ENCODE results near the gene TMEM248. TPM values are rescaled to one million over a fixed set of nuclear protein-coding genes. Genes with fewer than 3 reads are reported as not detected.
"Not testable (repeated sequence)": the region's sequence is repeated elsewhere in the genome, so short reads cannot be mapped to it uniquely, and the experiment has no call there.

Gene TMEM248
- total and polyA plus RNA-seq, 9 donors = 51.5 to 64.7 (median 54.2) TPM

DNA sequence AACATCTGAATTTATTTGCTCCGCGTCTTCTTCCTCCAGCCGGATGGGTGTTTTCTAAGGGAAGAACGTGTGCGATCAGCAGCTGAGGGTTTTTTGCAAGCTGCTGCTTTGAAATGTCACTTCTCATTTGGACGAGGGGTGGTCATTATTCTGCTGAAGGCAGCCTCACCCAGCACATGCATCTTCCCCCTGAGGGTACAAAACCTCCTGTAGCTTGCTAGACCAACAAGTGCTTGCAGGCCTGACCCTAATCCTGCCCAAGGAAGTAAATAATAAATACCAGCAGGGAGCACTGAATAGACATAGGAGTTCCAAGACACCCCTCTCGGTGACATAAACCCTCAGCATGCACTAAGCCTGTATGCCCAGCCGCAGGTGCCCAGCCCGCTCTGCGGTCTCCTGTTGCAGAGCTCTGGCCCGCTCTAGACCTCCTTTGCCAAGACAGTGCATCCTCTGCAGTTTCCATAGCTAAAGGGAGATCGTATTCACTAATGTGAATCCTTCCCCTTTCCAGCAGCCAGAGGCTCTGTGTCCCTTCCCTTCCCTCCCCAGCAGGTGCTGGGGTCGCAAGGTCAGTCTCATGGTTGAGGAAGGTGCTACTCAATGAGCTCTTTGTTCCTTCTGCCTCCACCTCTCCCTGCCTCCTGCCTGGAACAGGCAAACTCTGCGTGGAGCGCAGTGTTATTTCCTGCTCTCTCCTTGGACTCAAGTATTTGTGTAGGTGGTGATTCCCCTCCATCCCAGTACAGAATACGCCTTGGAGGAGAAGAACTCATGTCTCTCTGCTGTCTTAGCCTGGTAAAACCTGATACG, 37.7 kb downstream of the TMEM248 start:
- Histone ChIP-seq H3K9me3 (replicated peaks; ENCODE audit: control insufficient read depth, low read depth, low read length) (no peaks in the 10 kb centered on the region), H3K36me3 (ENCODE audit: control insufficient read depth, insufficient read depth, low read length) (peaks cover 51% of the 10 kb centered on the region), H3K4me1 (ENCODE audit: control insufficient read depth, insufficient read depth, low read length) (peaks cover 3% of the 10 kb centered on the region), H3K27ac (ENCODE audit: low read length) (no peak overlapping the region), H3K27me3 (ENCODE audit: control insufficient read depth, insufficient read depth, low read length) (no peaks in the 10 kb centered on the region), H3K4me3 (ENCODE audit: low read length) (no peak overlapping the region)
- DNase-seq = no peak
- WGBS (ENCODE audit: insufficient coverage) = 83% methylated on average over 13 of the region's 17 CpGs

GRCh38 chr7:66960192-66960591, 39.2 kb downstream of the TMEM248 start:
- Histone ChIP-seq H3K4me3 (ENCODE audit: low read length) (no peak overlapping the region), H3K27ac (ENCODE audit: low read length) (no peak overlapping the region), H3K9me3 (replicated peaks; ENCODE audit: control insufficient read depth, low read depth, low read length) (no peaks in the 10 kb centered on the region), H3K36me3 (ENCODE audit: control insufficient read depth, insufficient read depth, low read length) (peaks cover 41% of the 10 kb centered on the region), H3K27me3 (ENCODE audit: control insufficient read depth, insufficient read depth, low read length) (no peaks in the 10 kb centered on the region), H3K4me1 (ENCODE audit: control insufficient read depth, insufficient read depth, low read length) (peaks cover 3% of the 10 kb centered on the region)
- WGBS (ENCODE audit: insufficient coverage) = 97% methylated on average over 4 of the region's 4 CpGs
- no peak for DNase-seq

DNA sequence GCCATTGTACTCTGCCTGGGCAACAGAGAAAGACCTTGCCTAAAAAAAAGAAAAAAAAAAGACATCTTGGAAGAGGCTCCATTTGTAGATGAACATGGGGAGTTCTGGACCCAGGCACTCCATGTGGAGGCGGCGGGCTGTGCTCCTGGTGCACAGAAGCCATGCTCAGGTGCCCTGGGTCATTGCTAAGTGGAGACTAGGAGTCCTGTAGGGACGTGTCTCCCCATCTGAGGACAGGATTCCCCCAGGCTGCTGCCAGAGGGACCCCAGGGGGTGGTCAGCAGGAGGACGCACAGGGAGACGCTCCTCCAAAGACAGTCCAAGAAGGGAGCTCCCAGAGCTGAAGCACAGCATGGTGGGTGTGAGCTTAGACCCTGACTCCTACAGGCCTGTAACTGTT, 40.1 kb downstream of the TMEM248 start:
- Histone ChIP-seq H3K27me3 (ENCODE audit: control insufficient read depth, insufficient read depth, low read length) (no peaks in the 10 kb centered on the region), H3K9me3 (replicated peaks; ENCODE audit: control insufficient read depth, low read depth, low read length) (no peaks in the 10 kb centered on the region), H3K27ac (ENCODE audit: low read length) (no peak overlapping the region), H3K4me3 (ENCODE audit: low read length) (no peak overlapping the region), H3K36me3 (ENCODE audit: control insufficient read depth, insufficient read depth, low read length) (peaks cover 34% of the 10 kb centered on the region), H3K4me1 (ENCODE audit: control insufficient read depth, insufficient read depth, low read length) (peaks cover 3% of the 10 kb centered on the region)
- DNase-seq = no peak
- 96% methylated on average over 5 of the region's 5 CpGs for WGBS (ENCODE audit: insufficient coverage)

GRCh38 chr7:66964411-66964810, 43.4 kb downstream of the TMEM248 start:
- no peaks in the 10 kb centered on the region for H3K27me3 ChIP-seq (ENCODE audit: control insufficient read depth, insufficient read depth, low read length)
- no peak overlapping the region for H3K4me3 ChIP-seq (ENCODE audit: low read length)
- H3K27ac ChIP-seq (ENCODE audit: low read length) = no peak overlapping the region
- no peaks in the 10 kb centered on the region for H3K9me3 ChIP-seq (replicated peaks; ENCODE audit: control insufficient read depth, low read depth, low read length)
- peak; percentile 9 for DNase-seq
- no peaks in the 10 kb centered on the region for H3K4me1 ChIP-seq (ENCODE audit: control insufficient read depth, insufficient read depth, low read length)
- 0% methylated on average over 1 of the region's 4 CpGs for WGBS (ENCODE audit: insufficient coverage)
- H3K36me3 ChIP-seq (ENCODE audit: control insufficient read depth, insufficient read depth, low read length) = peaks cover 11% of the 10 kb centered on the region

DNA sequence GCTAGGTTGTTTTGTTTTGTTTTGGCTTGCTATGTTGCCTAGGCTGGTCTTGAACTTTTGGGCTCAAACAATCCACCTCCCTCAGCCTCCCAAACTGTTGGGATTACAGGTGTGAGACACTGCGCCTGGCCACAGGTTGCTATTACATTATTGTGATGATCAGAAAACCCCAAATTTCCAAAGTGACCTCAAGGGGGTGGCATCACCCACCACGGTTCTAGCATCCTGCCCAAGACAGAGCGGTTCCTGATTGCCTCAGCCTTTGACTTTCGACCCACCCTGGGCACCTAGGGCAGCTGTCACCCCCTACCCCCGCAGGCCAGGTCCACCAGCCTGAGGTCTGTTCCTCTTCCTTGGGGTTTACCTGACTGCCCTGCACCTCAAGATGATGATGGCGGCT, 46.0 kb downstream of the TMEM248 start:
- Histone ChIP-seq H3K27me3 (ENCODE audit: control insufficient read depth, insufficient read depth, low read length) (no peaks in the 10 kb centered on the region), H3K9me3 (replicated peaks; ENCODE audit: control insufficient read depth, low read depth, low read length) (no peaks in the 10 kb centered on the region), H3K4me3 (ENCODE audit: low read length) (no peak overlapping the region), H3K4me1 (ENCODE audit: control insufficient read depth, insufficient read depth, low read length) (no peaks in the 10 kb centered on the region), H3K36me3 (ENCODE audit: control insufficient read depth, insufficient read depth, low read length) (no peaks in the 10 kb centered on the region), H3K27ac (ENCODE audit: low read length) (no peak overlapping the region)
- WGBS (ENCODE audit: insufficient coverage) = 79% methylated on average over 3 of the region's 6 CpGs
- no peak for DNase-seq

- H3K4me3 ChIP-seq (ENCODE audit: low read length); H3K4me1 ChIP-seq (ENCODE audit: control insufficient read depth, insufficient read depth, low read length); H3K9me3 ChIP-seq (replicated peaks; ENCODE audit: control insufficient read depth, low read depth, low read length); H3K27me3 ChIP-seq (ENCODE audit: control insufficient read depth, insufficient read depth, low read length); H3K27ac ChIP-seq (ENCODE audit: low read length); H3K36me3 ChIP-seq (ENCODE audit: control insufficient read depth, insufficient read depth, low read length); DNase-seq: not testable (repeated sequence)
- WGBS (ENCODE audit: insufficient coverage) = 100% methylated on average over 4 of the region's 5 CpGs
Measured at GRCh38 chr7:66969001-66969400, 48.0 kb downstream of the TMEM248 start.

GRCh38 chr7:66970310-66970709, 49.3 kb downstream of the TMEM248 start:
- H3K27ac ChIP-seq (ENCODE audit: low read length) = no peak overlapping the region
- no peaks in the 10 kb centered on the region for H3K4me1 ChIP-seq (ENCODE audit: control insufficient read depth, insufficient read depth, low read length)
- no peaks in the 10 kb centered on the region for H3K36me3 ChIP-seq (ENCODE audit: control insufficient read depth, insufficient read depth, low read length)
- no peak for DNase-seq
- WGBS (ENCODE audit: insufficient coverage) = 86% methylated on average over 1 of the region's 5 CpGs
- H3K4me3 ChIP-seq (ENCODE audit: low read length) = no peak overlapping the region
- no peaks in the 10 kb centered on the region for H3K9me3 ChIP-seq (replicated peaks; ENCODE audit: control insufficient read depth, low read depth, low read length)
- H3K27me3 ChIP-seq (ENCODE audit: control insufficient read depth, insufficient read depth, low read length) = no peaks in the 10 kb centered on the region

- no peak overlapping the region for H3K4me3 ChIP-seq (ENCODE audit: low read length)
- H3K27ac ChIP-seq (ENCODE audit: low read length) = no peak overlapping the region
- WGBS (ENCODE audit: insufficient coverage) = 91% methylated on average over 15 of the region's 15 CpGs
- H3K4me1 ChIP-seq (ENCODE audit: control insufficient read depth, insufficient read depth, low read length) = no peaks in the 10 kb centered on the region
- no peaks in the 10 kb centered on the region for H3K27me3 ChIP-seq (ENCODE audit: control insufficient read depth, insufficient read depth, low read length)
- DNase-seq = no peak
- no peaks in the 10 kb centered on the region for H3K36me3 ChIP-seq (ENCODE audit: control insufficient read depth, insufficient read depth, low read length)
- H3K9me3 ChIP-seq (replicated peaks; ENCODE audit: control insufficient read depth, low read depth, low read length) = peaks cover 1% of the 10 kb centered on the region
Measured at GRCh38 chr7:66974986-66975590, 54.1 kb downstream of the TMEM248 start.

- not testable (repeated sequence) for H3K36me3 ChIP-seq (ENCODE audit: control insufficient read depth, insufficient read depth, low read length); H3K27ac ChIP-seq (ENCODE audit: low read length); H3K27me3 ChIP-seq (ENCODE audit: control insufficient read depth, insufficient read depth, low read length); H3K4me3 ChIP-seq (ENCODE audit: low read length); H3K9me3 ChIP-seq (replicated peaks; ENCODE audit: control insufficient read depth, low read depth, low read length); H3K4me1 ChIP-seq (ENCODE audit: control insufficient read depth, insufficient read depth, low read length); DNase-seq
- WGBS (ENCODE audit: insufficient coverage) = no CpG with 5 or more reads among the region's 5 CpGs
Measured at GRCh38 chr7:66978312-66978711, 57.3 kb downstream of the TMEM248 start.

DNA sequence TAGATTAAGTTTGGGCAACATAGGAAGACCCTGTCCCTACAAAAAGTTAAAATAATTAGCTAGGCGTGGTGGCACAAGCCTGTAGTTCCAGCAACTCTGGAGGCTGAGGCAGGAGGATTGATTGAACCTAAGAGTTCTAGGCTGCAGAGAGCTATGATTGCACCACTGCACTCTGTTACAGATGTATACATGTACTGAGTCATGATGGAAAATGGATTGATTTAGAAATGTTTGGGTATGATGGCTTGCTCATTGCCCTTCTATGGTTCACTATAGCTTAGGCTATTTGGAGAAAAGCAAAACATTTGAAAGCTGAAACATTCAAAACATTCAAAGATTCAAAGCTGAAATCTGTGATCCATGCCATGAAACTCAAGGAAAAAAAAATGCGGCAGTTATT, 58.0 kb downstream of the TMEM248 start:
- H3K27me3 ChIP-seq (ENCODE audit: control insufficient read depth, insufficient read depth, low read length); H3K4me1 ChIP-seq (ENCODE audit: control insufficient read depth, insufficient read depth, low read length); H3K9me3 ChIP-seq (replicated peaks; ENCODE audit: control insufficient read depth, low read depth, low read length); DNase-seq; H3K36me3 ChIP-seq (ENCODE audit: control insufficient read depth, insufficient read depth, low read length); H3K27ac ChIP-seq (ENCODE audit: low read length); H3K4me3 ChIP-seq (ENCODE audit: low read length): not testable (repeated sequence)
- 83% methylated on average over 1 of the region's 2 CpGs for WGBS (ENCODE audit: insufficient coverage)

Data from muscle of leg (tissue), 11 donors.